H9 (cell line): Measurements from ENCODE around the gene ATP13A1. TPM values are rescaled to one million over a fixed set of nuclear protein-coding genes. Genes with fewer than 3 reads are reported as not detected.
A peak's percentile ranks its signal among the peaks of the same experiment; 100 is the strongest.

ENCODE experiments used
- DNase-seq: peaks from one replicate; pipeline ENCODE4 v3.0.0-alpha.2; 2017
- H2AFZ ChIP-seq: one replicate; pipeline ENCODE4 v1.6.1; 2013; ENCODE audit warnings: mild to moderate bottlenecking, low read length, control low read depth, moderate library complexity
- H2AK5ac ChIP-seq: 2 replicates; pipeline ENCODE4 v1.6.1; 2013; ENCODE audit warnings: low read length, control low read depth, mixed read lengths; ENCODE audit not compliant: insufficient read length
- H2BK120ac ChIP-seq: one replicate; pipeline ENCODE4 v1.6.1; 2013; ENCODE audit warnings: low read depth, mild to moderate bottlenecking, low read length, control low read depth, inconsistent platforms; ENCODE audit not compliant: poor library complexity, severe bottlenecking
- H2BK12ac ChIP-seq: 2 replicates; pipeline ENCODE4 v1.6.1; 2013; ENCODE audit warnings: low read length, control low read depth, mixed read lengths, low read depth; ENCODE audit not compliant: insufficient read length
- H2BK15ac ChIP-seq: 2 replicates; pipeline ENCODE4 v1.6.1; 2013; ENCODE audit warnings: low read depth, low read length, control low read depth
- H2BK20ac ChIP-seq: one replicate; pipeline ENCODE4 v1.6.1; 2013; ENCODE audit warnings: low read depth, mild to moderate bottlenecking, low read length, control low read depth, inconsistent platforms; ENCODE audit not compliant: poor library complexity, severe bottlenecking
- H2BK5ac ChIP-seq: 2 replicates; pipeline ENCODE4 v1.6.1; 2013; ENCODE audit warnings: low read length, control low read depth, mixed read lengths; ENCODE audit not compliant: insufficient read length
- H3K14ac ChIP-seq: 2 replicates; pipeline ENCODE4 v1.6.1; 2013; ENCODE audit warnings: low read length, control low read depth; ENCODE audit not compliant: insufficient read depth
- H3K18ac ChIP-seq: 2 replicates; pipeline ENCODE4 v1.6.1; 2013; ENCODE audit warnings: low read depth, mild to moderate bottlenecking, mixed read lengths, low read length, control low read depth; ENCODE audit not compliant: insufficient read length
- H3K23ac ChIP-seq: 2 replicates; pipeline ENCODE4 v1.6.1; 2013; ENCODE audit warnings: low read length, control low read depth, mixed read lengths, low read depth; ENCODE audit not compliant: insufficient read length
- H3K23me2 ChIP-seq: 2 replicates; pipeline ENCODE4 v1.6.1; 2013; ENCODE audit warnings: low read depth, mild to moderate bottlenecking, mixed read lengths, low read length, control low read depth; ENCODE audit not compliant: insufficient read length, poor library complexity, severe bottlenecking
- H3K27ac ChIP-seq: 2 replicates; pipeline ENCODE4 v1.5.1; 2013; ENCODE audit warnings: low read length, control low read depth, mixed read lengths, low read depth; ENCODE audit not compliant: insufficient read length
- H3K27me3 ChIP-seq: 2 replicates; pipeline ENCODE4 v1.6.1; 2013; ENCODE audit warnings: low read length, control low read depth, inconsistent platforms; ENCODE audit not compliant: insufficient read depth
- H3K4ac ChIP-seq: 2 replicates; pipeline ENCODE4 v1.6.1; 2013; ENCODE audit warnings: low read depth, mild to moderate bottlenecking, control low read depth, inconsistent platforms, low read length, moderate library complexity
- H3K4me1 ChIP-seq: 2 replicates; pipeline ENCODE4 v1.6.1; 2013; ENCODE audit warnings: low read length, control low read depth, inconsistent platforms; ENCODE audit not compliant: insufficient read depth
- H3K4me2 ChIP-seq: 2 replicates; pipeline ENCODE4 v1.6.1; 2013; ENCODE audit warnings: low read length, control low read depth, mixed read lengths; ENCODE audit not compliant: insufficient read length, insufficient read depth
- H3K56ac ChIP-seq: 2 replicates; pipeline ENCODE4 v1.6.1; 2013; ENCODE audit warnings: low read depth, mild to moderate bottlenecking, mixed read lengths, low read length, control low read depth; ENCODE audit not compliant: insufficient read length
- H3K79me1 ChIP-seq: 2 replicates; pipeline ENCODE4 v1.6.1; 2013; ENCODE audit warnings: low read depth, mild to moderate bottlenecking, moderate library complexity, low read length, control low read depth, inconsistent platforms; ENCODE audit not compliant: insufficient read depth, poor library complexity, severe bottlenecking
- H3K79me2 ChIP-seq: 2 replicates; pipeline ENCODE4 v1.6.1; 2013; ENCODE audit warnings: low read length, control low read depth, inconsistent platforms; ENCODE audit not compliant: insufficient read depth
- H3K9ac ChIP-seq: 2 replicates; pipeline ENCODE4 v1.6.1; 2013; ENCODE audit warnings: low read length, control low read depth, mixed read lengths; ENCODE audit not compliant: insufficient read length; ENCODE audit errors: extremely low read depth
- H3K9me3 ChIP-seq: one replicate; pipeline ENCODE4 v1.6.1; 2013; ENCODE audit warnings: low read depth, low read length, inconsistent platforms; ENCODE audit not compliant: control insufficient read depth
- H3T11ph ChIP-seq: one replicate; pipeline ENCODE4 v1.6.1; 2013; ENCODE audit warnings: mild to moderate bottlenecking, low read length, control low read depth, inconsistent platforms
- H4K20me1 ChIP-seq: one replicate; pipeline ENCODE4 v1.6.1; 2013; ENCODE audit not compliant: control insufficient read depth, insufficient read length, insufficient read depth
- H4K5ac ChIP-seq: 2 replicates; pipeline ENCODE4 v1.6.1; 2013; ENCODE audit warnings: low read depth, mild to moderate bottlenecking, mixed read lengths, low read length, control low read depth; ENCODE audit not compliant: insufficient read length
- H4K8ac ChIP-seq: replicated peaks from 2 replicates; pipeline ENCODE4 v1.6.1; 2013; ENCODE audit warnings: low read length, control low read depth, mixed read lengths, low read depth; ENCODE audit not compliant: insufficient read length
- H4K91ac ChIP-seq: 2 replicates; pipeline ENCODE4 v1.6.1; 2013; ENCODE audit warnings: low read depth, mild to moderate bottlenecking, moderate library complexity, mixed read lengths, low read length, control low read depth; ENCODE audit not compliant: insufficient read length
- H3K27ac Mint-ChIP-seq, 3 experiments: 2 replicates in 2 of 3; 3 replicates in 1 of 3; pipeline ENCODE4 v1.8.0; 2020 to 2021; ENCODE audit warnings: mixed read lengths in 3 of 3, mild to moderate bottlenecking in 1 of 3, moderate library complexity in 1 of 3
- H3K27me3 Mint-ChIP-seq: 2 replicates; pipeline ENCODE4 v1.8.0; 2021; ENCODE audit warnings: low read depth, mild to moderate bottlenecking, moderate library complexity, mixed read lengths
- H3K36me3 Mint-ChIP-seq, 3 experiments: 2 replicates in 2 of 3; 3 replicates in 1 of 3; pipeline ENCODE4 v1.8.0; 2020 to 2021; ENCODE audit warnings: low read depth in 3 of 3, mixed read lengths in 3 of 3; ENCODE audit not compliant: insufficient read depth in 1 of 3
- H3K4me1 Mint-ChIP-seq, 2 experiments: 2 replicates each; pipeline ENCODE4 v1.8.0; 2020; ENCODE audit warnings: mixed read lengths in 2 of 2
- H3K4me3 Mint-ChIP-seq, 2 experiments: 2 replicates in 1 of 2; 3 replicates in 1 of 2; pipeline ENCODE4 v1.8.0; 2020 to 2021; ENCODE audit warnings: mild to moderate bottlenecking in 2 of 2, mixed read lengths in 2 of 2, moderate library complexity in 1 of 2
- H3K9me3 Mint-ChIP-seq, 2 experiments: 2 replicates in 1 of 2; 3 replicates in 1 of 2; pipeline ENCODE4 v1.8.0; 2020; ENCODE audit warnings: mild to moderate bottlenecking in 2 of 2, mixed read lengths in 2 of 2, moderate library complexity in 1 of 2
- WGBS: extraction: QIAGEN DNeasy Blood & Tissue Kit; methylation state at CpG from one replicate; pipeline ENCODE4 v1.1.7; 2013; ENCODE audit warnings: missing lambda C conversion rate, low lambda C conversion rate, mixed read lengths; ENCODE audit not compliant: insufficient read length; ENCODE audit errors: extremely low coverage; 5-methylcytosine and 5-hydroxymethylcytosine counted together
- total RNA-seq: library from RNA; stranded (reverse); gene quantifications from 2 replicates; pipeline ENCODE4 v1.2.1, GENCODE V29; 2021
- TF ChIP-seq, protein P1 (sequence below): fragments of 200-600 bp; sonication (generic); conservative IDR thresholded peaks from 3 replicates; pipeline ENCODE4 v1.8.0; 2021; ENCODE audit warnings: antibody characterized with exemption, mild to moderate bottlenecking

ATP13A1 gene
- total RNA-seq, 1 experiment from 2014 or later = 67.8 TPM

DNA sequence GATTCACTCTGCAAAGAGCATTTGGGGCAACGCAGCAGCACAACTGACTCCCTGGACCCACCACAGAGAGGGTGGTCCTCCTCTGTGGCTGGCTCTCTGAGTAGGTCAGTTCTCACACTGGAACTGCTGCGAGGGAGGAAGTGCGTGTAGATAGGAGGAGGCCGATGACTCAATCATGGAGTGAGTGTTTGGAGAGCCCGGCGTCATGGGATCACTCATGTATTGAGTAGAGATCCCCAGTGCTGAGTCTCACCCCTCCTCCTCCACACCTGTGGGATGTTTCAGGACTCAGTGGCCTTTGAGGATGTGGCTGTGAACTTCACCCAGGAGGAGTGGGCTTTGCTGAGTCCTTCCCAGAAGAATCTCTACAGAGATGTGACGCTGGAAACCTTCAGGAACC lies 14.1 kb upstream of the ATP13A1 start:
- H3K9ac ChIP-seq = no peak overlapping the region
- H2AFZ ChIP-seq = no peak overlapping the region
- no peak overlapping the region for H3K18ac ChIP-seq
- no peaks in the 10 kb centered on the region for H3K4me1 ChIP-seq
- DNase-seq = no peak
- no peak overlapping the region for H3K14ac ChIP-seq
- no peak overlapping the region for H3K23ac ChIP-seq
- peaks cover 3% of the 10 kb centered on the region in 2 experiments; a peak in 2 of 4 replicates for H3K4me1 Mint-ChIP-seq
- H3K79me2 ChIP-seq = peaks cover 2% of the 10 kb centered on the region; the same call in 1 of the 2 replicates
- no peak overlapping the region for H4K91ac ChIP-seq
- H2BK12ac ChIP-seq = no peak overlapping the region
- H3K23me2 ChIP-seq = no peaks in the 10 kb centered on the region
- no peak overlapping the region for H3K4me3 Mint-ChIP-seq
- H2BK20ac ChIP-seq = no peak overlapping the region
- H3K9me3 ChIP-seq = no peaks in the 10 kb centered on the region
- H3K4ac ChIP-seq = no peak overlapping the region
- H4K20me1 ChIP-seq = no peaks in the 10 kb centered on the region
- no CpG with 5 or more reads among the region's 7 CpGs for WGBS
- H3K27me3 Mint-ChIP-seq = no peaks in the 10 kb centered on the region
- H2BK120ac ChIP-seq = no peak overlapping the region
- H4K5ac ChIP-seq = no peak overlapping the region
- peaks cover 12% of the 10 kb centered on the region for H3K79me1 ChIP-seq
- H3K27ac ChIP-seq = no peak overlapping the region
- H3K27me3 ChIP-seq = no peaks in the 10 kb centered on the region
- TF ChIP-seq, protein P1, sequence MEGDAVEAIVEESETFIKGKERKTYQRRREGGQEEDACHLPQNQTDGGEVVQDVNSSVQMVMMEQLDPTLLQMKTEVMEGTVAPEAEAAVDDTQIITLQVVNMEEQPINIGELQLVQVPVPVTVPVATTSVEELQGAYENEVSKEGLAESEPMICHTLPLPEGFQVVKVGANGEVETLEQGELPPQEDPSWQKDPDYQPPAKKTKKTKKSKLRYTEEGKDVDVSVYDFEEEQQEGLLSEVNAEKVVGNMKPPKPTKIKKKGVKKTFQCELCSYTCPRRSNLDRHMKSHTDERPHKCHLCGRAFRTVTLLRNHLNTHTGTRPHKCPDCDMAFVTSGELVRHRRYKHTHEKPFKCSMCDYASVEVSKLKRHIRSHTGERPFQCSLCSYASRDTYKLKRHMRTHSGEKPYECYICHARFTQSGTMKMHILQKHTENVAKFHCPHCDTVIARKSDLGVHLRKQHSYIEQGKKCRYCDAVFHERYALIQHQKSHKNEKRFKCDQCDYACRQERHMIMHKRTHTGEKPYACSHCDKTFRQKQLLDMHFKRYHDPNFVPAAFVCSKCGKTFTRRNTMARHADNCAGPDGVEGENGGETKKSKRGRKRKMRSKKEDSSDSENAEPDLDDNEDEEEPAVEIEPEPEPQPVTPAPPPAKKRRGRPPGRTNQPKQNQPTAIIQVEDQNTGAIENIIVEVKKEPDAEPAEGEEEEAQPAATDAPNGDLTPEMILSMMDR = no peak
- H4K8ac ChIP-seq = no peak overlapping the region
- H2AK5ac ChIP-seq = no peak overlapping the region
- H3K4me2 ChIP-seq = no peak overlapping the region
- H2BK15ac ChIP-seq = no peak overlapping the region
- H3K36me3 Mint-ChIP-seq = peaks cover 79 to 85% (median 80%) of the 10 kb centered on the region in 3 experiments
- H3K9me3 Mint-ChIP-seq = peaks cover 6 to 45% of the 10 kb centered on the region in 2 experiments; a peak in 3 of 5 replicates
- H3K56ac ChIP-seq = no peak overlapping the region
- H3K27ac Mint-ChIP-seq = peak overlapping the region in 1 of 3 experiments; percentile 91; a peak in 2 of 7 replicates
- no peak overlapping the region for H2BK5ac ChIP-seq
- H3T11ph ChIP-seq = no peak overlapping the region
